GM12864 (cell line): ENCODE results near the gene HES4.
"Not testable (repeated sequence)": the region's sequence is repeated elsewhere in the genome, so short reads cannot be mapped to it uniquely, and the experiment has no call there.

Experiments
- DNase-seq: peaks from one replicate; pipeline ENCODE4 v3.0.0-alpha.2; 2011; ENCODE audit warnings: low read depth
- H3K4me3 ChIP-seq: 2 replicates; pipeline ENCODE4 v1.5.1; 2011; ENCODE audit warnings: mild to moderate bottlenecking, low read depth, low read length, control low read depth
- CTCF ChIP-seq: IDR thresholded peaks from 2 replicates; pipeline ENCODE4 v1.5.1; 2011; ENCODE audit warnings: low read depth, mild to moderate bottlenecking, moderate library complexity, low read length, control low read depth, inconsistent platforms; ENCODE audit errors: missing control alignments

HES4 gene

DNA sequence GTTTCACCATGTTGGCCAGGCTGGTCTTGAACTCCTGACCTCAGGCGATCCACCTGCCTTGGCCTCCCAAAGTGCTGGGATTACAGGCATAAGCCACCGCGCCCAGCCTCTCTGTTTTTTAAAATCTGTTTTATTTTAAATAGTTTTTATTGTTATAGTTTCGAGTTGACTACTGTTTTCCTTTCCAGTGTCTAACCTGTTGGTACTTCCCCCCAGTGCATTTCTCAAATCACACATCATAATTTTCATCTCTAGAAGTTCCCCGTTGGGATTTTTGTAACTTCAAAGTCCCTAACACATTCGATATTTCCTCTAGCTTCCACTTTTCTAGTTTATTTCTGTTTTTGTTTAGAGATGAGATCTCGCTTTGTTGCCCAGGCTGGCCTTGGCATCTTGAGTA is 7.5 kb downstream of the HES4 start:
- TF ChIP-seq CTCF: no peak
- no peak for DNase-seq
- no peak overlapping the region for H3K4me3 ChIP-seq

- no peak for DNase-seq
- H3K4me3 ChIP-seq: no peak overlapping the region
- TF ChIP-seq CTCF: no peak
Measured at GRCh38 chr1:991895-992294, 8.0 kb downstream of the HES4 start.

- not testable (repeated sequence) for H3K4me3 ChIP-seq, DNase-seq
Measured at GRCh38 chr1:991275-991674, 8.6 kb downstream of the HES4 start.

- DNase-seq, H3K4me3 ChIP-seq: not testable (repeated sequence)
Measured at GRCh38 chr1:988061-988460, 11.8 kb downstream of the HES4 start.

- no peak for TF ChIP-seq CTCF
- H3K4me3 ChIP-seq: no peak overlapping the region
- no peak for DNase-seq
Measured at GRCh38 chr1:985126-985525, 14.8 kb downstream of the HES4 start.

DNA sequence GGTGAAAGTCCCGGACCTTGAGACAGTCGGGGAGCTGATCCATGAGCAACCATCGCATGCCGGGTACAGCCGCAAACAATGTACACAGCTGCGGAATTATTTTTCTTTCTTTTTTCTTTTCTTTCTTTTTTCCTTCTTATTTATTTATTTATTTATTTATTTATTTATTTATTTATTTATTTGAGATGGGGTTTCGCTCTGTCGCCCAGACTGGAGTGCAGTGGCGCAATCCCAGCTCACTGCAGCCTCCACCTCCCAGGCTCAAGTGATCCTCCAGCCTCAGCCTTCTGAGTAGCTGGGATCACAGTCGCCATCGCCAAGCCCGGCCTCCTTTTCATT is 15.5 kb downstream of the HES4 start:
- TF ChIP-seq CTCF: no peak
- no peak for DNase-seq
- no peak overlapping the region for H3K4me3 ChIP-seq

DNA sequence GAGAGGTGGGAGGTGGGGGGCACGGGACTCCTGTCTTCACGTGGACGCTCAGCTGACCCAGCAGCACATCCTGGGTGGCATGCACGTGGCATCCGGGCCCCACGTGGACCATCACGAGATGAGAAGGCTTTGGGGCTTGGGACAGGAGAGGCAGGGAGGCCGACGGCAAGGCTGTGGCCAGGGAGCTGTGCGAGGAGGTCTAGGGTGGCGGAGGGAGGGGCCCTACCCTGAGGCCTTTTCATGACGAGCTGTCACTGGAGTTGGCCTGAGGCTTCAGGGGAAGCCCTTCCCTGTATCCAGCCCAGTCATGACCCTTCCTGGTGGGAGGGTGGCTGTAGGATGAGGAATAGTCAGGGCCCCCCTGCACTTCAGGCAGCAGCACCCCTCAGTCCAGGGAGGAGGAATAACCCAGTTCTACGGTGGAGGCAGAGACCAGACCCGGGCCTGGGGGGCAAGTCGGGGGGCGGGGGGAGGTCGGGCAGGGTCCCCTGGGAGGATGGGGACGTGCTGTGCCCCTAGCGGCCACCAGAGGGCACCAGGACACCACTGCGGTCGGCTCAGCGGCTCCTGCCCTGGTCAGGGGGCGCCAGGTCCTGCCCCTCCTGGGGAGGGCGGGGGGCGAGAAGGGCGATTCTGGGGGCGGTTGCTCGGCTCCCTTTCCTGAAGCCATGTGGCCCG is 16.0 kb downstream of the HES4 start:
- DNase-seq: no peak
- no peak overlapping the region for H3K4me3 ChIP-seq
- peak; percentile 86 for TF ChIP-seq CTCF

DNA sequence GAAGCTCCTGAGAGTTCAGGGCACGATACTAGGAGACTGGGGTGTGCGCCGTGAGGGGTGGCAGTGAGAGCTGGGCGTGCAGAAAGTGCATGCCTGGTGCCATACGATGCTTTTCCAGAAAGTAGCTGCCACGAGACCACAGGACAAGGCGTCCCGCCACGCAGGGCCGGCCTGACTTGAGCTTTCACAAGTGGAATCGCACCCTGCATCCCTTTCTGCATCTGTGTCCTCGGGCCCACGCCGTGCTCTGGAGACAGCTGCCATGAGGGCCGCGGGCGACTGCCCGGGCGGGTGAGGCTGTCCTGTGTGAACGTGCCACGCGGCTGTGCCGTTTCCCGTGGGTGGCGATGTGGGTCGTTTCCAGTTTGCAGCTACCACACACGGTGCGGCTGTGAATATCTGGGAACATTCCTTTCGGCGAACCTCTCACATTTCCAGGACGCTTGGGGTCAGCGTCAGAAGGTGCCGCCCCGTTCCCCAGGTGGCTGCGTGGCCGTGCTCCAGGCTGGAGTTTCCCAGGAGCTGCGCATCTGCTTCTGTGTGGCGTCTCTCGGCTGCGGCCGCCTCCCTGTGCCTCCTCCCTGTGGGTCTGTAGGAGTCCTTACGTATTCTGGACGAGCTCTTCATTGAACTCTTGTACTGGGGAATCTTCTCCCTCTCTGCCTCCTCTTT is 17.0 kb downstream of the HES4 start:
- TF ChIP-seq CTCF: no peak
- DNase-seq: no peak
- no peak overlapping the region for H3K4me3 ChIP-seq
